Activated CD8-positive, alpha-beta memory T cell treated with anti-CD3 and anti-CD28 coated beads, Interleukin-2, amount 50 U/mL, for 1 hour (primary cell): Measurements from ENCODE around the gene KMT2C.

Experiments used
- DNase-seq: peaks from one replicate; pipeline ENCODE4 v3.0.0-alpha.2; 2020; ENCODE audit errors: extremely low read depth

The KMT2C gene

GRCh38 chr7:152107945-152108344 is 327.9 kb downstream of the KMT2C start:
- DNase-seq: no peak

- DNase-seq: no peak
Measured at GRCh38 chr7:152106990-152107389, 328.8 kb downstream of the KMT2C start.

- DNase-seq: no peak
Measured at GRCh38 chr7:152105205-152105604, 330.6 kb downstream of the KMT2C start.

- no peak for DNase-seq
Measured at GRCh38 chr7:152103691-152104090, 332.1 kb downstream of the KMT2C start.

- DNase-seq: no peak
Measured at GRCh38 chr7:152103066-152103465, 332.7 kb downstream of the KMT2C start.

GRCh38 chr7:152097330-152097729 is 338.5 kb downstream of the KMT2C start:
- no peak for DNase-seq

- DNase-seq: no peak
Measured at GRCh38 chr7:152095771-152096170, 340.0 kb downstream of the KMT2C start.

- no peak for DNase-seq
Measured at GRCh38 chr7:152093717-152094116, 342.1 kb downstream of the KMT2C start.

- no peak for DNase-seq
Measured at GRCh38 chr7:152090747-152091146, 345.1 kb downstream of the KMT2C start.

GRCh38 chr7:152089183-152089582 is 346.6 kb downstream of the KMT2C start:
- DNase-seq: no peak

- DNase-seq: no peak
Measured at GRCh38 chr7:152086513-152086912, 349.3 kb downstream of the KMT2C start.

- DNase-seq: no peak
Measured at GRCh38 chr7:152085131-152085530, 350.7 kb downstream of the KMT2C start.
